ENCODE results near the gene MX1. TPM values are rescaled to one million over a fixed set of nuclear protein-coding genes. Genes with fewer than 3 reads are reported as not detected.

MX1 gene
- total RNA-seq, 1 donor from 2014 or later, result 2.4 TPM

- no peak overlapping the region for H3K4me3 ChIP-seq (ENCODE audit: low read depth, low read length)
- no peaks in the 10 kb centered on the region for H3K36me3 ChIP-seq (ENCODE audit: control insufficient read depth, insufficient read depth, low read length)
- H3K27me3 ChIP-seq (ENCODE audit: control insufficient read depth, insufficient read depth, low read length), result peaks cover 7% of the 10 kb centered on the region
- FAIRE-seq (no peak), DNase-seq (ENCODE audit: low read depth) (no peak)
- TF ChIP-seq, protein P1, sequence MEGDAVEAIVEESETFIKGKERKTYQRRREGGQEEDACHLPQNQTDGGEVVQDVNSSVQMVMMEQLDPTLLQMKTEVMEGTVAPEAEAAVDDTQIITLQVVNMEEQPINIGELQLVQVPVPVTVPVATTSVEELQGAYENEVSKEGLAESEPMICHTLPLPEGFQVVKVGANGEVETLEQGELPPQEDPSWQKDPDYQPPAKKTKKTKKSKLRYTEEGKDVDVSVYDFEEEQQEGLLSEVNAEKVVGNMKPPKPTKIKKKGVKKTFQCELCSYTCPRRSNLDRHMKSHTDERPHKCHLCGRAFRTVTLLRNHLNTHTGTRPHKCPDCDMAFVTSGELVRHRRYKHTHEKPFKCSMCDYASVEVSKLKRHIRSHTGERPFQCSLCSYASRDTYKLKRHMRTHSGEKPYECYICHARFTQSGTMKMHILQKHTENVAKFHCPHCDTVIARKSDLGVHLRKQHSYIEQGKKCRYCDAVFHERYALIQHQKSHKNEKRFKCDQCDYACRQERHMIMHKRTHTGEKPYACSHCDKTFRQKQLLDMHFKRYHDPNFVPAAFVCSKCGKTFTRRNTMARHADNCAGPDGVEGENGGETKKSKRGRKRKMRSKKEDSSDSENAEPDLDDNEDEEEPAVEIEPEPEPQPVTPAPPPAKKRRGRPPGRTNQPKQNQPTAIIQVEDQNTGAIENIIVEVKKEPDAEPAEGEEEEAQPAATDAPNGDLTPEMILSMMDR (IDR thresholded peaks at IDR 0.05; ENCODE audit: insufficient read depth, low read length, severe bottlenecking), result no peak
These were observed 4.0 kb downstream of the MX1 start for GRCh38 chr21:41429925-41430491.

GRCh38 chr21:41431788-41432548, 5.9 kb downstream of the MX1 start:
- DNase-seq (ENCODE audit: low read depth), result no peak
- no peak for FAIRE-seq
- no peaks in the 10 kb centered on the region for H3K36me3 ChIP-seq (ENCODE audit: control insufficient read depth, insufficient read depth, low read length)
- no peak overlapping the region for H3K4me3 ChIP-seq (ENCODE audit: low read depth, low read length)
- TF ChIP-seq, protein P1 (IDR thresholded peaks at IDR 0.05; ENCODE audit: insufficient read depth, low read length, severe bottlenecking), result no peak
- peaks cover 4% of the 10 kb centered on the region for H3K27me3 ChIP-seq (ENCODE audit: control insufficient read depth, insufficient read depth, low read length)

- FAIRE-seq (no peak), DNase-seq (ENCODE audit: low read depth) (no peak)
- Histone ChIP-seq H3K36me3 (ENCODE audit: control insufficient read depth, insufficient read depth, low read length) (no peaks in the 10 kb centered on the region), H3K27me3 (ENCODE audit: control insufficient read depth, insufficient read depth, low read length) (no peaks in the 10 kb centered on the region), H3K4me3 (ENCODE audit: low read depth, low read length) (no peak overlapping the region)
- TF ChIP-seq, protein P1 (IDR thresholded peaks at IDR 0.05; ENCODE audit: insufficient read depth, low read length, severe bottlenecking), result no peak
These were observed 6.8 kb downstream of the MX1 start for GRCh38 chr21:41432562-41433460.

GRCh38 chr21:41433566-41433965, 7.5 kb downstream of the MX1 start:
- no peak for FAIRE-seq
- no peak for DNase-seq (ENCODE audit: low read depth)
- Histone ChIP-seq H3K4me3 (ENCODE audit: low read depth, low read length) (no peak overlapping the region), H3K27me3 (ENCODE audit: control insufficient read depth, insufficient read depth, low read length) (no peaks in the 10 kb centered on the region), H3K36me3 (ENCODE audit: control insufficient read depth, insufficient read depth, low read length) (no peaks in the 10 kb centered on the region)
- TF ChIP-seq, protein P1 (IDR thresholded peaks at IDR 0.05; ENCODE audit: insufficient read depth, low read length, severe bottlenecking), result no peak

DNA sequence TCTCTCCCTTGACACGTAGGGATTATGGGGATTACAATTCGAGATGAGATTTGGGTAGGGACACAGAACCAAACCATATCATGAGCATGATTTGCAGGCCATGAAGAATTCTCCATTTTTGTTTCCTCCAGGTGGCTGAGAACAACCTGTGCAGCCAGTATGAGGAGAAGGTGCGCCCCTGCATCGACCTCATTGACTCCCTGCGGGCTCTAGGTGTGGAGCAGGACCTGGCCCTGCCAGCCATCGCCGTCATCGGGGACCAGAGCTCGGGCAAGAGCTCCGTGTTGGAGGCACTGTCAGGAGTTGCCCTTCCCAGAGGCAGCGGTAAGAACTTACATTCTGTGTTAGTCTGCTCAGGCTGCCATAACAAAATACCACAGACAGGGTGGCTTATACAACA, 9.7 kb downstream of the MX1 start:
- H3K4me3 ChIP-seq (ENCODE audit: low read depth, low read length), result no peak overlapping the region
- no peaks in the 10 kb centered on the region for H3K36me3 ChIP-seq (ENCODE audit: control insufficient read depth, insufficient read depth, low read length)
- DNase-seq (ENCODE audit: low read depth) (no peak), FAIRE-seq (no peak)
- TF ChIP-seq, protein P1 (IDR thresholded peaks at IDR 0.05; ENCODE audit: insufficient read depth, low read length, severe bottlenecking), result no peak
- no peaks in the 10 kb centered on the region for H3K27me3 ChIP-seq (ENCODE audit: control insufficient read depth, insufficient read depth, low read length)

All from bronchial epithelial cell (primary cell).